ENCODE measurements around the gene GRAP2.

GRAP2 gene

GRCh38 chr22:39955675-39956074 lies 54.8 kb downstream of the GRAP2 start:
- H3K79me2 ChIP-seq (ENCODE audit: insufficient read depth, low read length): peaks cover 62% of the 10 kb centered on the region
- no peaks in the 10 kb centered on the region for H3K27me3 ChIP-seq (ENCODE audit: insufficient read depth, low read length, poor library complexity, severe bottlenecking)
- H4K20me1 ChIP-seq (ENCODE audit: insufficient read depth, low read length, poor library complexity, severe bottlenecking): no peaks in the 10 kb centered on the region
- H3F3A ChIP-seq (ENCODE audit: low read depth): peaks cover 33% of the 10 kb centered on the region
- H3K9me3 ChIP-seq (ENCODE audit: insufficient read depth, low read depth, low read length): no peaks in the 10 kb centered on the region
- H3K4me3 ChIP-seq (ENCODE audit: low read length, poor library complexity, severe bottlenecking): no peak overlapping the region
- peak overlapping the region; percentile 31 for H3K9ac ChIP-seq (ENCODE audit: low read depth, low read length, poor library complexity, severe bottlenecking)
- H3K4me2 ChIP-seq (ENCODE audit: low read depth, low read length, poor library complexity, severe bottlenecking): no peak overlapping the region
- H3K36me3 ChIP-seq (ENCODE audit: insufficient read depth, low read length): peaks cover 67% of the 10 kb centered on the region; the same call in 1 of the 2 replicates
- H3K9me2 ChIP-seq (replicated peaks; ENCODE audit: low read depth, low read length): no peaks in the 10 kb centered on the region
- TF ChIP-seq EZH2phosphoT487 (IDR thresholded peaks at IDR 0.05; ENCODE audit: borderline replicate concordance) (no peak), CTCF (conservative IDR thresholded peaks at IDR 0.05; ENCODE audit: low read length) (no peak)
- peaks cover 98% of the 10 kb centered on the region for H3K4me1 ChIP-seq (ENCODE audit: insufficient read depth, low read length, poor library complexity, severe bottlenecking)
- no peak overlapping the region for H2AFZ ChIP-seq (ENCODE audit: low read length)

GRCh38 chr22:39956932-39957664 lies 56.2 kb downstream of the GRAP2 start:
- Histone ChIP-seq H3K4me2 (ENCODE audit: low read depth, low read length, poor library complexity, severe bottlenecking) (peak overlapping the region; percentile 76), H2AFZ (ENCODE audit: low read length) (no peak overlapping the region), H4K20me1 (ENCODE audit: insufficient read depth, low read length, poor library complexity, severe bottlenecking) (no peaks in the 10 kb centered on the region), H3K36me3 (ENCODE audit: insufficient read depth, low read length) (peaks cover 68% of the 10 kb centered on the region; the same call in 1 of the 2 replicates), H3K4me3 (ENCODE audit: low read length, poor library complexity, severe bottlenecking) (peak overlapping the region; percentile 49), H3K9me2 (replicated peaks; ENCODE audit: low read depth, low read length) (no peaks in the 10 kb centered on the region), H3K4me1 (ENCODE audit: insufficient read depth, low read length, poor library complexity, severe bottlenecking) (peaks cover 95% of the 10 kb centered on the region), H3F3A (ENCODE audit: low read depth) (peaks cover 29% of the 10 kb centered on the region), H3K27me3 (ENCODE audit: insufficient read depth, low read length, poor library complexity, severe bottlenecking) (no peaks in the 10 kb centered on the region), H3K9me3 (ENCODE audit: insufficient read depth, low read depth, low read length) (no peaks in the 10 kb centered on the region), H3K9ac (ENCODE audit: low read depth, low read length, poor library complexity, severe bottlenecking) (peak overlapping the region; percentile 72), H3K79me2 (ENCODE audit: insufficient read depth, low read length) (peaks cover 61% of the 10 kb centered on the region)
- no peak for TF ChIP-seq EZH2phosphoT487 (IDR thresholded peaks at IDR 0.05; ENCODE audit: borderline replicate concordance)
- no peak for TF ChIP-seq CTCF (conservative IDR thresholded peaks at IDR 0.05; ENCODE audit: low read length)

GRCh38 chr22:39958009-39958711 lies 57.3 kb downstream of the GRAP2 start:
- Histone ChIP-seq H3K4me2 (ENCODE audit: low read depth, low read length, poor library complexity, severe bottlenecking) (peak overlapping the region; percentile 76), H2AFZ (ENCODE audit: low read length) (no peak overlapping the region), H3K79me2 (ENCODE audit: insufficient read depth, low read length) (peaks cover 58% of the 10 kb centered on the region), H3F3A (ENCODE audit: low read depth) (peaks cover 22% of the 10 kb centered on the region), H3K9me3 (ENCODE audit: insufficient read depth, low read depth, low read length) (no peaks in the 10 kb centered on the region), H3K36me3 (ENCODE audit: insufficient read depth, low read length) (peaks cover 58% of the 10 kb centered on the region; the same call in 1 of the 2 replicates), H3K9ac (ENCODE audit: low read depth, low read length, poor library complexity, severe bottlenecking) (peak overlapping the region; percentile 72), H3K9me2 (replicated peaks; ENCODE audit: low read depth, low read length) (no peaks in the 10 kb centered on the region), H3K4me3 (ENCODE audit: low read length, poor library complexity, severe bottlenecking) (peak overlapping the region; percentile 49), H3K4me1 (ENCODE audit: insufficient read depth, low read length, poor library complexity, severe bottlenecking) (peaks cover 95% of the 10 kb centered on the region), H4K20me1 (ENCODE audit: insufficient read depth, low read length, poor library complexity, severe bottlenecking) (no peaks in the 10 kb centered on the region), H3K27me3 (ENCODE audit: insufficient read depth, low read length, poor library complexity, severe bottlenecking) (no peaks in the 10 kb centered on the region)
- TF ChIP-seq CTCF (conservative IDR thresholded peaks at IDR 0.05; ENCODE audit: low read length) (no peak), EZH2phosphoT487 (IDR thresholded peaks at IDR 0.05; ENCODE audit: borderline replicate concordance) (no peak)

All from Loucy (cell line).